Testis (tissue), 5 donors: Measurements from ENCODE around the gene FAM227A. TPM values are rescaled to one million over a fixed set of nuclear protein-coding genes. Genes with fewer than 3 reads are reported as not detected.

ENCODE experiments used
- DNase-seq: peaks from one replicate; pipeline ENCODE4 v3.0.0-alpha.2; 2019
- H3K27ac ChIP-seq, 2 donors: fragments of 200-600 bp; sonication (generic); one replicate each; pipeline ENCODE4 v1.5.1; 2019
- H3K27me3 ChIP-seq: fragments of 200-600 bp; sonication (generic); one replicate; pipeline ENCODE4 v1.5.1; 2019
- H3K36me3 ChIP-seq: fragments of 200-600 bp; sonication (generic); one replicate; pipeline ENCODE4 v1.5.1; 2017; ENCODE audit warnings: low read depth; ENCODE audit errors: missing control alignments
- H3K4me1 ChIP-seq: fragments of 200-600 bp; sonication (generic); one replicate; pipeline ENCODE4 v1.5.1; 2019
- H3K4me3 ChIP-seq, 2 donors: fragments of 200-600 bp; sonication (generic); one replicate each; pipeline ENCODE4 v1.5.1; 2017 to 2019
- H3K9me3 ChIP-seq: fragments of 200-600 bp; sonication (generic); one replicate; pipeline ENCODE4 v1.5.1; 2017
- CTCF ChIP-seq, 3 experiments: fragments of 450-650 bp in 2 of 3; fragments of 200-600 bp in 1 of 3; sonication (generic) in 1 of 3; IDR thresholded peaks; one replicate each; pipeline ENCODE4 v1.5.1; 2016 to 2019; ENCODE audit warnings: antibody characterized with exemption in 3 of 3, mild to moderate bottlenecking in 2 of 3, moderate library complexity in 1 of 3
- POLR2A ChIP-seq: fragments of 450-650 bp; IDR thresholded peaks from one replicate; pipeline ENCODE4 v1.6.1; 2017; ENCODE audit warnings: antibody characterized with exemption, mild to moderate bottlenecking, moderate library complexity
- WGBS, 2 donors: methylation state at CpG; one replicate each; pipeline ENCODE4 v1.1.5; 2018; 5-methylcytosine and 5-hydroxymethylcytosine counted together
- intact Hi-C: fragments of 100-400 bp; cut with DNase I; formaldehyde crosslinking; loops from one replicate; pipeline ENCODE4 v1.15.1; 2023; ENCODE audit warnings: low total_unique reads
- long read RNA-seq, 2 donors: transcript quantifications; one replicate each; lab custom pipeline, GENCODE V29; 2026
- polyA plus RNA-seq: library from polyadenylated mRNA; stranded (reverse); fragments of 350-450 nt; fragmentation: Illumina TruSeq; extraction: RNeasy Lipid Tissue Mini Kit (QIAGEN cat#74804); gene quantifications from one replicate; pipeline ENCODE4 v1.2.3, GENCODE V29; 2014; ENCODE audit warnings: low read depth, low replicate concordance; ENCODE audit not compliant: insufficient read depth
- total RNA-seq, 2 donors: library from RNA; depleted of rRNA; stranded (reverse); fragments of >200 nt; gene quantifications; one replicate each; pipeline ENCODE4 v1.2.3, GENCODE V29; 2016

The FAM227A gene
- total RNA-seq (10 to 100 TPM; 16.3 to 41.8 TPM), polyA plus RNA-seq (18.0 TPM)
- long read RNA-seq, donor 1 = 0 reads
- long read RNA-seq, donor 2 = 0 reads

GRCh38 chr22:38656256-38657044 lies at the start of gene FAM227A, which contains the start of gene CBY1:
FAM227A (minus strand) TSS chr22:38656392; CDS start chr22:38650168, 6,224 bp downstream.
CBY1 (plus strand) TSS chr22:38656638; CDS start chr22:38668055, 11,417 bp downstream.
- H3K4me3 ChIP-seq = peak within 1 kb of the TSS; percentile 77 to 83
- DNase-seq = peak; percentile 94
- H3K4me1 ChIP-seq = peaks cover 4% of the 10 kb centered on the region
- H3K27ac ChIP-seq = peak within 1 kb of the TSS; percentile 71 to 83
- H3K27me3 ChIP-seq = no peaks in the 10 kb centered on the region
- WGBS, 2 donors = 0 to 1% methylated on average over 16 to 66 of the region's 66 CpGs
- H3K9me3 ChIP-seq = no peaks in the 10 kb centered on the region
- intact Hi-C loops = no loop called here
- H3K36me3 ChIP-seq = no peaks in the 10 kb centered on the region
- TF ChIP-seq CTCF (IDR thresholded peaks at IDR 0.05) = peak in 1 of 3 experiments; percentile 4
- TF ChIP-seq POLR2A = no peak

GRCh38 chr22:38705235-38706100 lies 49.3 kb upstream of the FAM227A start, which contains the start of gene GTPBP1:
GTPBP1 (plus strand) TSS chr22:38705944; CDS start chr22:38705956, 12 bp downstream.
- intact Hi-C loops = loop anchor here (10.0 kb wide), 1 partner anchor 49 kb away; the partner anchor contains the start of gene SUN2
- Histone ChIP-seq H3K36me3 (no peaks in the 10 kb centered on the region), H3K27me3 (no peaks in the 10 kb centered on the region), H3K4me3 (peak within 1 kb of the TSS; percentile 83 to 89), H3K4me1 (peaks cover 26% of the 10 kb centered on the region), H3K9me3 (no peaks in the 10 kb centered on the region), H3K27ac (peak within 1 kb of the TSS; percentile 91 to 95)
- TF ChIP-seq POLR2A = peak; percentile 96
- TF ChIP-seq CTCF (IDR thresholded peaks at IDR 0.05) = peak in 1 of 3 experiments; percentile 4
- WGBS, 2 donors = 0% methylated on average over 35 to 55 of the region's 55 CpGs
- peak; percentile 100 for DNase-seq

GRCh38 chr22:38704654-38705234 lies 48.6 kb upstream of the FAM227A start:
- WGBS, 2 donors = 23 to 25% methylated on average over 10 of the region's 10 CpGs
- TF ChIP-seq POLR2A (no peak), CTCF (IDR thresholded peaks at IDR 0.05) (no peak)
- peaks cover 29% of the 10 kb centered on the region for H3K4me1 ChIP-seq

GRCh38 chr22:38700789-38701628 lies 44.8 kb upstream of the FAM227A start, which contains the start of gene JOSD1:
JOSD1 (minus strand) TSS chr22:38700943; CDS start chr22:38699987, 956 bp downstream.
- Histone ChIP-seq H3K4me1 (peaks cover 49% of the 10 kb centered on the region), H3K36me3 (no peaks in the 10 kb centered on the region), H3K4me3 (peak within 1 kb of the TSS; percentile 81 to 89), H3K27ac (peak within 1 kb of the TSS; percentile 97 to 99), H3K27me3 (no peaks in the 10 kb centered on the region), H3K9me3 (no peaks in the 10 kb centered on the region)
- TF ChIP-seq POLR2A (peak; percentile 98), CTCF (IDR thresholded peaks at IDR 0.05) (peak in 1 of 3 experiments; percentile 36)
- WGBS, 2 donors = 1% methylated on average over 39 to 61 of the region's 94 CpGs
- DNase-seq = peak; percentile 97
- intact Hi-C loops = loop anchor here (10.0 kb wide), 1 partner anchor 54 kb away; the partner anchor contains the start of gene SUN2

More at GRCh38 chr22:38704654-38705234, 48.6 kb upstream of the FAM227A start:
- H3K36me3 ChIP-seq = no peaks in the 10 kb centered on the region
- H3K9me3 ChIP-seq = no peaks in the 10 kb centered on the region
- intact Hi-C loops = loop anchor here (10.0 kb wide), 1 partner anchor 50 kb away; the partner anchor contains the start of gene SUN2
- peak overlapping the region; percentile 83 to 89 for H3K4me3 ChIP-seq
- DNase-seq = no peak
- peak overlapping the region; percentile 74 to 82 for H3K27ac ChIP-seq
- no peaks in the 10 kb centered on the region for H3K27me3 ChIP-seq
